Smooth muscle cell (in vitro differentiated cells): Measurements from ENCODE around the gene MVP. TPM values are rescaled to one million over a fixed set of nuclear protein-coding genes. Genes with fewer than 3 reads are reported as not detected.
A peak's percentile ranks its signal among the peaks of the same experiment; 100 is the strongest.

Experiments
- DNase-seq: peaks from one replicate; lab custom pipeline; 2025; ENCODE audit not compliant: unreplicated experiment; lab: John Stamatoyannopoulos, UW
- H2AFZ ChIP-seq: fragments of 200-600 bp; sonication (generic); 2 replicates; pipeline ENCODE4 v1.6.0; 2016; ENCODE audit warnings: antibody characterized with exemption, low read depth, mild to moderate bottlenecking
- H3F3A ChIP-seq: fragments of 200-600 bp; sonication (generic); 2 replicates; pipeline ENCODE4 v1.6.0; 2017; ENCODE audit warnings: antibody characterized with exemption, low read depth
- H3K27ac ChIP-seq: fragments of 200-600 bp; sonication (generic); 2 replicates; pipeline ENCODE4 v1.5.1; 2016; ENCODE audit warnings: low read depth, mild to moderate bottlenecking
- H3K27me3 ChIP-seq: fragments of 200-600 bp; sonication (generic); 2 replicates; pipeline ENCODE4 v1.6.1; 2016; ENCODE audit warnings: low read depth, mild to moderate bottlenecking
- H3K36me3 ChIP-seq: fragments of 200-600 bp; sonication (generic); 2 replicates; pipeline ENCODE4 v1.5.1; 2016; ENCODE audit warnings: low read depth
- H3K4me1 ChIP-seq: fragments of 200-600 bp; sonication (generic); 2 replicates; pipeline ENCODE4 v1.5.1; 2016; ENCODE audit warnings: low read depth
- H3K4me2 ChIP-seq: fragments of 200-600 bp; sonication (generic); 2 replicates; pipeline ENCODE4 v1.6.0; 2016; ENCODE audit warnings: mild to moderate bottlenecking
- H3K4me3 ChIP-seq: fragments of 200-600 bp; sonication (generic); 2 replicates; pipeline ENCODE4 v1.5.1; 2016; ENCODE audit warnings: mild to moderate bottlenecking
- H3K79me2 ChIP-seq: fragments of 200-600 bp; sonication (generic); 2 replicates; pipeline ENCODE4 v1.6.0; 2016; ENCODE audit warnings: low read depth, mild to moderate bottlenecking
- H3K9ac ChIP-seq: fragments of 200-600 bp; sonication (generic); 2 replicates; pipeline ENCODE4 v1.6.0; 2016; ENCODE audit warnings: low read depth
- H3K9me3 ChIP-seq: fragments of 200-600 bp; sonication (generic); replicated peaks from 2 replicates; pipeline ENCODE4 v1.5.1; 2016; ENCODE audit warnings: low read depth
- H4K20me1 ChIP-seq: fragments of 200-600 bp; sonication (generic); 2 replicates; pipeline ENCODE4 v1.6.0; 2016; ENCODE audit warnings: low read depth
- CTCF ChIP-seq: fragments of 200-600 bp; sonication (generic); IDR thresholded peaks from 2 replicates; pipeline ENCODE4 v1.5.1; 2017; ENCODE audit warnings: borderline replicate concordance, mild to moderate bottlenecking, antibody characterized with exemption; ENCODE audit not compliant: insufficient read depth, poor library complexity, severe bottlenecking
- WGBS: methylation state at CpG from one replicate; pipeline ENCODE4 v1.1.7; 2016; ENCODE audit warnings: low lambda C conversion rate; 5-methylcytosine and 5-hydroxymethylcytosine counted together
- polyA plus RNA-seq: library from polyadenylated mRNA; unstranded; fragments of >200 nt; fragmentation: Nextera tagmentation; extraction: Ambion mirVana; gene quantifications from 2 replicates; pipeline ENCODE4 v1.2.1, GENCODE V29; 2016
- total RNA-seq: library from RNA; depleted of rRNA; stranded (reverse); fragments of >200 nt; gene quantifications from 2 replicates; pipeline ENCODE4 v1.2.3, GENCODE V29; 2014

Gene MVP
- total and polyA plus RNA-seq, 2 experiments from 2014 or later, result 47.5 to 110 TPM

- no peaks in the 10 kb centered on the region for H3K79me2 ChIP-seq
- H3K27me3 ChIP-seq, result no peaks in the 10 kb centered on the region
- H3K4me1 ChIP-seq, result no peaks in the 10 kb centered on the region
- TF ChIP-seq CTCF, result no peak
- WGBS, result 95% methylated on average over 28 of the region's 28 CpGs
- H3K9ac ChIP-seq, result no peak overlapping the region
- no peak overlapping the region for H2AFZ ChIP-seq
- H3F3A ChIP-seq, result no peaks in the 10 kb centered on the region
- H3K27ac ChIP-seq, result no peak overlapping the region
- no peak for DNase-seq
- no peak overlapping the region for H3K4me2 ChIP-seq
- H3K36me3 ChIP-seq, result no peaks in the 10 kb centered on the region
- H3K9me3 ChIP-seq, result no peaks in the 10 kb centered on the region
- H3K4me3 ChIP-seq, result no peak overlapping the region
- no peaks in the 10 kb centered on the region for H4K20me1 ChIP-seq
Measured at GRCh38 chr16:29844575-29845331, 24.5 kb downstream of the MVP start.

- Histone ChIP-seq H3K9me3 (no peaks in the 10 kb centered on the region), H3K79me2 (no peaks in the 10 kb centered on the region), H3F3A (no peaks in the 10 kb centered on the region), H3K36me3 (no peaks in the 10 kb centered on the region), H3K4me1 (no peaks in the 10 kb centered on the region), H2AFZ (no peak overlapping the region), H3K4me2 (no peak overlapping the region), H3K27me3 (no peaks in the 10 kb centered on the region), H4K20me1 (no peaks in the 10 kb centered on the region), H3K27ac (no peak overlapping the region), H3K9ac (no peak overlapping the region), H3K4me3 (no peak overlapping the region)
- no peak for DNase-seq
- TF ChIP-seq CTCF, result no peak
- 97% methylated on average over 18 of the region's 18 CpGs for WGBS
Measured at GRCh38 chr16:29845656-29846055, 25.4 kb downstream of the MVP start.

GRCh38 chr16:29848420-29849297, 28.4 kb downstream of the MVP start:
- Histone ChIP-seq H3F3A (no peaks in the 10 kb centered on the region), H2AFZ (no peak overlapping the region), H3K4me2 (no peak overlapping the region), H4K20me1 (no peaks in the 10 kb centered on the region), H3K79me2 (no peaks in the 10 kb centered on the region), H3K4me1 (no peaks in the 10 kb centered on the region), H3K9ac (no peak overlapping the region), H3K36me3 (no peaks in the 10 kb centered on the region), H3K9me3 (no peaks in the 10 kb centered on the region), H3K4me3 (no peak overlapping the region), H3K27me3 (no peaks in the 10 kb centered on the region), H3K27ac (no peak overlapping the region)
- TF ChIP-seq CTCF, result peak; percentile 71
- WGBS, result 53% methylated on average over 15 of the region's 15 CpGs
- no peak for DNase-seq
